ENCODE results near the gene CRADD. TPM values are rescaled to one million over a fixed set of nuclear protein-coding genes. Genes with fewer than 3 reads are reported as not detected.

The CRADD gene
- total RNA-seq, 1 experiment from 2014 or later: 10.1 TPM

- no peak for DNase-seq
- H3K9me3 Mint-ChIP-seq (ENCODE audit: low read depth, unreplicated experiment): no peaks in the 10 kb centered on the region
- no peaks in the 10 kb centered on the region for H3K27me3 Mint-ChIP-seq (ENCODE audit: unreplicated experiment)
- CTCF ChIA-PET: no interaction called here
- H3K27ac Mint-ChIP-seq (ENCODE audit: unreplicated experiment): no peak overlapping the region
- TF ChIP-seq CTCF (IDR thresholded peaks at IDR 0.05; ENCODE audit: unreplicated experiment): no peak
- H3K4me1 Mint-ChIP-seq (ENCODE audit: low read depth, unreplicated experiment): no peaks in the 10 kb centered on the region
- H3K4me3 Mint-ChIP-seq (ENCODE audit: low read depth, unreplicated experiment): no peak overlapping the region
- no TSS peak for BruUV-seq (replicated peaks)
- no peaks in the 10 kb centered on the region for H3K36me3 Mint-ChIP-seq (ENCODE audit: insufficient read depth, unreplicated experiment)
- intact Hi-C loops (cut with micrococcal nuclease; ENCODE audit: unreplicated experiment): no loop called here
Measured at GRCh38 chr12:93827179-93827578, 150.0 kb downstream of the CRADD start.

- TF ChIP-seq CTCF (IDR thresholded peaks at IDR 0.05; ENCODE audit: unreplicated experiment): no peak
- Mint-ChIP-seq H3K27me3 (ENCODE audit: unreplicated experiment) (no peaks in the 10 kb centered on the region), H3K27ac (ENCODE audit: unreplicated experiment) (no peak overlapping the region), H3K4me3 (ENCODE audit: low read depth, unreplicated experiment) (no peak overlapping the region), H3K4me1 (ENCODE audit: low read depth, unreplicated experiment) (no peaks in the 10 kb centered on the region), H3K9me3 (ENCODE audit: low read depth, unreplicated experiment) (no peaks in the 10 kb centered on the region), H3K36me3 (ENCODE audit: insufficient read depth, unreplicated experiment) (no peaks in the 10 kb centered on the region)
- no peak for DNase-seq
- CTCF ChIA-PET: no interaction called here
- intact Hi-C loops (cut with micrococcal nuclease; ENCODE audit: unreplicated experiment): no loop called here
- no TSS peak for BruUV-seq (replicated peaks)
Measured at GRCh38 chr12:93827669-93828068, 150.5 kb downstream of the CRADD start.

- H3K27me3 Mint-ChIP-seq (ENCODE audit: unreplicated experiment): no peaks in the 10 kb centered on the region
- no peak overlapping the region for H3K4me3 Mint-ChIP-seq (ENCODE audit: low read depth, unreplicated experiment)
- DNase-seq: no peak
- no peak for TF ChIP-seq CTCF (IDR thresholded peaks at IDR 0.05; ENCODE audit: unreplicated experiment)
- intact Hi-C loops (cut with micrococcal nuclease; ENCODE audit: unreplicated experiment): no loop called here
- H3K27ac Mint-ChIP-seq (ENCODE audit: unreplicated experiment): no peak overlapping the region
- no peaks in the 10 kb centered on the region for H3K9me3 Mint-ChIP-seq (ENCODE audit: low read depth, unreplicated experiment)
- CTCF ChIA-PET: interaction anchor here (1.1 kb wide), 1 partner anchor 247 kb away, joined by 3 read pairs; no protein-coding TSS in a partner anchor
- no TSS peak for BruUV-seq (replicated peaks)
- H3K4me1 Mint-ChIP-seq (ENCODE audit: low read depth, unreplicated experiment): no peaks in the 10 kb centered on the region
- no peaks in the 10 kb centered on the region for H3K36me3 Mint-ChIP-seq (ENCODE audit: insufficient read depth, unreplicated experiment)
Measured at GRCh38 chr12:93829016-93829415, 151.8 kb downstream of the CRADD start.

GRCh38 chr12:93831374-93831773 lies 154.2 kb downstream of the CRADD start:
- no peaks in the 10 kb centered on the region for H3K9me3 Mint-ChIP-seq (ENCODE audit: low read depth, unreplicated experiment)
- H3K4me1 Mint-ChIP-seq (ENCODE audit: low read depth, unreplicated experiment): no peaks in the 10 kb centered on the region
- H3K27me3 Mint-ChIP-seq (ENCODE audit: unreplicated experiment): no peaks in the 10 kb centered on the region

More at GRCh38 chr12:93831374-93831773, 154.2 kb downstream of the CRADD start:
- no peak for DNase-seq
- no peak overlapping the region for H3K27ac Mint-ChIP-seq (ENCODE audit: unreplicated experiment)
- no peak overlapping the region for H3K4me3 Mint-ChIP-seq (ENCODE audit: low read depth, unreplicated experiment)
- BruUV-seq (replicated peaks): no TSS peak
- TF ChIP-seq CTCF (IDR thresholded peaks at IDR 0.05; ENCODE audit: unreplicated experiment): no peak
- CTCF ChIA-PET: interaction anchor here (0.5 kb wide), 1 partner anchor 10 kb away, joined by 3 read pairs; no protein-coding TSS in a partner anchor
- intact Hi-C loops (cut with micrococcal nuclease; ENCODE audit: unreplicated experiment): no loop called here
- H3K36me3 Mint-ChIP-seq (ENCODE audit: insufficient read depth, unreplicated experiment): no peaks in the 10 kb centered on the region
